A549 treated with GW870086 at 1 μM for 4 hours (cell line): ENCODE results near the gene VEZF1. TPM values are rescaled to one million over a fixed set of nuclear protein-coding genes. Genes with fewer than 3 reads are reported as not detected.

Source experiments
- total RNA-seq: library from RNA; stranded (reverse); fragments of 200-300 nt; extraction: Qiagen RNA extraction; gene quantifications from 5 replicates; pipeline ENCODE4 v1.2.3, GENCODE V29; 2022; ENCODE audit warnings: low read depth

VEZF1 gene, protein sequence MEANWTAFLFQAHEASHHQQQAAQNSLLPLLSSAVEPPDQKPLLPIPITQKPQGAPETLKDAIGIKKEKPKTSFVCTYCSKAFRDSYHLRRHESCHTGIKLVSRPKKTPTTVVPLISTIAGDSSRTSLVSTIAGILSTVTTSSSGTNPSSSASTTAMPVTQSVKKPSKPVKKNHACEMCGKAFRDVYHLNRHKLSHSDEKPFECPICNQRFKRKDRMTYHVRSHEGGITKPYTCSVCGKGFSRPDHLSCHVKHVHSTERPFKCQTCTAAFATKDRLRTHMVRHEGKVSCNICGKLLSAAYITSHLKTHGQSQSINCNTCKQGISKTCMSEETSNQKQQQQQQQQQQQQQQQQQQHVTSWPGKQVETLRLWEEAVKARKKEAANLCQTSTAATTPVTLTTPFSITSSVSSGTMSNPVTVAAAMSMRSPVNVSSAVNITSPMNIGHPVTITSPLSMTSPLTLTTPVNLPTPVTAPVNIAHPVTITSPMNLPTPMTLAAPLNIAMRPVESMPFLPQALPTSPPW
- total RNA-seq: 40.8 to 57.7 TPM (median 50.6 TPM) in 5 replicates

DNA sequence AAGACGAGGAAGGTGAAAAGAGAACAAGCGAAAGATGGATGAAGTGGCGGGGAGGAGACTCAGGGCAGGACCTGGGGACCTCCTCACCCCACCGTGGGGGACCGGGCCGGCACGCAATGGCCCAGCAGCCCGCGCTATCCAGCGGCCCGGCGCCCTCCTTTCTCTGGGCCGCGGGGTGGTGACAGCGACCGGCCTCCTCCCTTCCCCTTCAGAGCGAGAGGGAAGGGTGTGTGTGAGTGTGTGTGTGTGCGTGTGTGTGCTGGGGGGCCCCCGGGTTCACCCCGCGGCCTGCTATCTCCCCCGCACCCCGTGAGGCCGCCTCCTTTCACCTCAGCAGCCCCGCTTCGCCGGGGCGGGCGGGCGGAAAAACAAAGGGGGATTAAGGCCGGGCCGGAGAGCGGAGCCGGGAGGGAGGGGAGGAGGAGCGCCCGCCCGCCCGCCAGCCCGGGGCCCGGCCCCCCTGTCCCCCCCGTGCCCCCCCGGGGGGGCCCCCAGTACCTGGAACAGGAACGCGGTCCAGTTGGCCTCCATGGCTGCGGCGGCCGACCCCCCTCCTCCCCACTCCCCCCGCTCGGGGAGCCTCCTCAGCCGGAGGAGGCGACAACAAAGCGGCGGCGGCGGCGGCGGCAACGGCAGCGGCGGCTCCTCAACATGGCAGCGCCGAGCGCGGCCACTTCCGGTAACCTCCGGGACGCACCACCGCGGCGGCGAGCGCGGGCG lies at the start of gene VEZF1:
VEZF1 (minus strand) TSS at position 674 of the 720 bp plus-strand sequence; CDS start at position 531, 143 bp downstream.

DNA sequence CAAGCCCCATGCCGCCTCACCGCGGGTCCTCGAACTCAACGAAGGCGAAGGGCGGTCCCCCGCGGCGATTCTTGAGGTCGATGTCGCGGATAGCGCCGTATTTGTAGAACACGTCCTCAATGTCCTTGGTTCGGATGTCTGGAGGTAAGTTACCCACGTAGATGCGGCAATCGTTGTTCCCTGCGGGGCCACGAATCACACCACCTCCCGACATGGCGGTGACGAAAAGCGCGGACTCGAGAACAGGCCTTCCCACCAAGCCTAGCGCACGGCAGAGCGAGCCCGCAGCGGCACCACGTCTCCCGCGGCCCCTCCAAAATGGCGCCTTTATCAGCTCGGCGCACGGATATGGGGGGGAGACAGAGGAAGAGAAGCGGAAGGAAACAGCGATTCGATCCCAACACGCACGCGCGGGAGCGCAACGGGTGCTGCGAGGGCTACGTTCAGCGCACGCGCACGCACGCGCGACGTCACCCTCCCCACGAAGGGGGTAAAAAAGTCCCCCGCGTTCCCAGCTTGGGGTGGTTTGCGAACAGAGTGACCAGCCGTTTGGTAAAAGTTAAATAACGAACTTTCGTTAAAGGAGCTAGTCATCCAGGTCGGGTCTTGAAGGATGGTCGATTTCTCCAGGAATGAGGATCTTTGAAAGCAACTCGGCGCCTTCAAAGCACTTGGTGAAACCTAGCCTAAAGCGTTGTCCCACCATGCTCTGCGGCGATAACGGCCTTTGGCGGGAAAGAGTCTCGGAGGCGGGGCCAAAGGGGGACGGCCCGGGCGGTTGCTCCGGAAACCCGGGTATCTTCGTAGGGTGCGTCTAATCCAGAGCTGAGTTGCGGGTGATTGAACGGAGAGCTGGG lies 19.1 kb upstream of the VEZF1 start, which contains the start of gene SRSF1:
SRSF1 (minus strand) TSS at position 323 of the 857 bp plus-strand sequence; CDS start at position 214, 109 bp downstream.

DNA sequence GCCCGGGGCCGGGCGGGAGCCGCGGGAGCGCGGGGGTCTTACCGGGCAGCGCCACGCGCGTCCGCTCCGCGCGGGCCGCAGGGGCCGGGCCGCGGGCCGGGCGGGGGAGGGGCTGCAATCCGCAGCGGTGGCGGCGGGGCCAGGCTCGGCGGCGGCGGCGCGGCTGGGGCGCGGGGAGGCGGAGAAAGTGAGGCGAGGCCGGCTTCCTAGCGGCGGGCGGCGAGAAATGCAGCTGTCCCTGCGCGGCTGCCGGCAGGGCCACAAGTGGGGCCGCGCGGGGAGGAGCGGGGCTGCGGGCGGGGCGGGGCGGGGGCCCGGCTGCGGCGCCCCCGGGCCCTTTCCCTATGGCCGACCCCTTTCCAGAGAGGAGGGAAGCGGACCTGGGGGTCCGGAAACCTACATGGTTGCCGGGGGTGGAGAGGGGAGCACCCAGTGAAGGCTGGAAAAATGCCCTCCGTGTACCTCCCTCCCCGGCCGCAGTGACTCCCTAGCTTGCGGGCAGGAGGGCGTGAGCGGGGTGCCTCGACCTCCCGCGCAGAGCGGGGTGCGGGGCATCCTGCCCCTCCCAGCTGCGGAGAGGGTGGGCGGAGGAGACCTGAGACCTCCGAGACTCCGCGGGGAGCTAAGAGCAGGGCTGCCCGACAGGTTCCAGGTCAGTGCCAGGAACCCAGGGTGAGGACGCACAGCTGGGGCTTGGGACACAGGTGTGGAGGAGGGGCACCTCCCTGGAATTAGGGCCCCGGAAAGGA lies 32.7 kb downstream of the VEZF1 start, which contains the start of gene CUEDC1:
CUEDC1 (minus strand) TSS at position 230 of the 749 bp plus-strand sequence. CDS start 69,848 bp downstream, outside the sequence.

Other genes with a start within 250 kb of the VEZF1 start
- not detected in 5 replicates for gene CCDC182, start 243.0 kb downstream of the VEZF1 start, total RNA-seq
- gene MRPS23, start 138.2 kb downstream of the VEZF1 start, total RNA-seq: 188 to 258 TPM (median 191 TPM) in 5 replicates
- gene CUEDC1, start 32.8 kb downstream of the VEZF1 start, total RNA-seq: 51.5 to 66.2 TPM (median 63.9 TPM) in 5 replicates
- gene SRSF1, start 19.0 kb upstream of the VEZF1 start, total RNA-seq: 220 to 294 TPM (median 251 TPM) in 5 replicates
- 19.3 to 24.7 TPM (median 23.8 TPM) in 5 replicates for gene DYNLL2, start 95.2 kb upstream of the VEZF1 start, total RNA-seq
- gene OR4D1, start 160.1 kb upstream of the VEZF1 start, total RNA-seq: 0.02 TPM in 1 of 5 replicates, not detected in the others
- gene OR4D2, start 178.7 kb upstream of the VEZF1 start, total RNA-seq: not detected in 5 replicates
- not detected in 5 replicates for gene EPX, start 204.5 kb upstream of the VEZF1 start, total RNA-seq
- gene MKS1, start 231.0 kb upstream of the VEZF1 start, total RNA-seq: 8.7 to 11.4 TPM (median 10.3 TPM) in 5 replicates